GM19238 (cell line): ENCODE measurements around the gene POLH.
"Not testable (repeated sequence)": the region's sequence is repeated elsewhere in the genome, so short reads cannot be mapped to it uniquely, and the experiment has no call there.

Experiments used
- DNase-seq: peaks from one replicate; pipeline ENCODE4 v3.0.0; 2011; ENCODE audit warnings: low spot score; ENCODE audit not compliant: insufficient read length

Gene POLH

DNA sequence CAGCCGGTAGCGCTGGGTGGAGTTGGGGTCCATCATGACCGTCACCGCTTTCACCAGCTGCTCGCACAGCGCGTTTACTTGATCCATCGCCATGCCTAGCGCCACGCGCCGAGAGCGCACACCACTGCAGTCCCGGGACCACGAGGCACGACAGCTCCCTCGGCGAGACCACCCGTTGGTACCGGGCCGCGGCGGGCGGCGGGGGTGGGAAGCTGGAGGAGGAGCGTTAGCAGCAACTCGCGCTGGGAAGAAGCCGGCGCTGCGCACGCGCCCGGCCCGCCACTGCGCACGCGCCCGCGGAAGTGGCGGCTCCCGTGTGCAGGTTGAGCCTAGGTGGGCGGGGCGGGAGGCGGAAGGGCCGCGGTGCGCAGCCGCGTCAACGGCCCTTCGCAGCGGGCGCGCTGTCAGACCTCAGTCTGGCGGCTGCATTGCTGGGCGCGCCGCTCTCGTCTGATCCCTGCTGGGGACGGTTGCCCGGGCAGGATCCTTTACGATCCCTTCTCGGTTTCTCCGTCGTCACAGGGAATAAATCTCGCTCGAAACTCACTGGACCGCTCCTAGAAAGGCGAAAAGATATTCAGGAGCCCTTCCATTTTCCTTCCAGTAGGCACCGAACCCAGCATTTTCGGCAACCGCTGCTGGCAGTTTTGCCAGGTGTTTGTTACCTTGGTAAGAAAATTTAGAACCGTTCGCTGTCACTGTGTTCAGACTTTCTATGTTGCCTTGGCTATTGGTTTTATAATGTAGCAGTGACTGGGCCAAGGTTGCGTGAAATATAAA lies at the start of gene POLH, which contains the start of gene XPO5:
TSS of gene POLH (plus strand) at position 414 of the 780 bp plus-strand sequence. CDS start 6,135 bp downstream, outside the sequence.
TSS of gene XPO5 (minus strand) at position 267 of the 780 bp plus-strand sequence. CDS start at position 93, 174 bp downstream.
- peak; percentile 95 for DNase-seq

DNA sequence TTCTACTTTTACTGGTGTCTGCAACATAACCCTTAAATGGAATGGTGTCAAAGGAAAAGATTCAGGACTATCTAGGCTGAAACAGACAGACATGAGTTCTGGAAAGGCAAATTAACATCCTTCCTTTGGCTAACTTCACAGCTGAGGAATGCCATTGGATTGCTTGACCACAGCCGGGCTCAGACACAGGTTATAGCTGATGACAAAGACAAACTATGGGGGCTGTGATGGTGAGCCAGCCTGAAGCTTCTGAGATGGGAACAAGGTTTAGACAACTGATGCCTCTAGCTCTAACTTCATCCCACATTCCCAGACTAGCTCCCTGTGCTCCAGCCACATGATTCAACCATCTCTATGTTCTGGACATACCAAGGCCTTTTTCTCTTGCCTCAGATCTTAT lies 43.8 kb upstream of the POLH start:
- DNase-seq, result no peak

GRCh38 chr6:43538986-43539385 lies 37.0 kb upstream of the POLH start:
- not testable (repeated sequence) for DNase-seq

- DNase-seq, result not testable (repeated sequence)
Observed at GRCh38 chr6:43539409-43539808, 36.6 kb upstream of the POLH start.

DNA sequence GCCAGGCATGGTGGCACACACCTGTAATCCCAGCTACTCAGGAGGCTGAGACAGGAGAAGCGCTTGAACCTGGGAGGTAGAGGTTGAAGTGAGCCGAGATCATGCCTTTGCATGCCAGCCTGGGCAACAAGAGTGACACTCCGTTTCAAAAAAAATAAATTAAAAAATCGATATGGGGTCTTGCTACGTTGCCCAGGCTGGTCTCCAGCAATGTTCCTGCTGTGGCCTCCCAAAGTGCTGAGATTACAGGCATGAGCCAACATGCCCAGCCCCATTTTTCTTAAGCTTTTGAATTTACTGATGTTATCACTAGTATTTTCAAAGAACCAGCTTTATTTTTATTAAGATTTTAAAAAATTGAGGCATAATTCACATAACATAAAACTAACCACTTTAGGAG lies 35.5 kb upstream of the POLH start:
- no peak for DNase-seq

DNA sequence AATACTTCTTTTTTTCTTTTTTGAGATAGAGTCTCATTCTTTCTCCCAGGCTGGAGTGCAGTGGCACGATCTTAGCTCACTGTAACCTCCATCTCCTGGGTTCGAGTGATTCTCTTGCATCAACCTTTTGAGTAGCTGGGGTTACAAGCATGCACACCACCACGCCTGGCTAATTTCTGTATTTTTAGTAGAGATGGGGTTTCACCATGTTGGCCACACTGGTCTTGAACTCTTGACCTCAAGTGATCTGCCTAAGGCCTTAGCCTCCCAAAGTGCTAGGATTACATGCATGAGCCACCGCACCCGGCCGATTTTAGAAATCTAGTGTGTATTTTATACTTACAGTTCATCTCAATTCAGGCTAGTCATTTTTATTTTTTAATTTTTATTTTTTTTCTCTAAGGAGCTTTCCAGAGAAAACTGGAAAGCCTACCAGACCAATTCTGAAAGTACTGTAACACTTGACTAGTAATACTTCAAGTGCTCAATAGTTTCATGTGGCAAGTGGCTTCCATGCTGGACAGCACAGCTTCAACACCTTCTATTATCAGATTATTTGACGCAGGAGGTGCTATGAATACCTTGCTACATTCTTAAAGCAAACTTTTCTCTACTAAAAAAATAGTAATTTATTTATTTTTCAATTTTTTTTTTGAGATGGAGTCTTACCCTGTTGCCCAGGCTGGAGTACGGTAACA lies 34.1 kb upstream of the POLH start:
- no peak for DNase-seq

DNA sequence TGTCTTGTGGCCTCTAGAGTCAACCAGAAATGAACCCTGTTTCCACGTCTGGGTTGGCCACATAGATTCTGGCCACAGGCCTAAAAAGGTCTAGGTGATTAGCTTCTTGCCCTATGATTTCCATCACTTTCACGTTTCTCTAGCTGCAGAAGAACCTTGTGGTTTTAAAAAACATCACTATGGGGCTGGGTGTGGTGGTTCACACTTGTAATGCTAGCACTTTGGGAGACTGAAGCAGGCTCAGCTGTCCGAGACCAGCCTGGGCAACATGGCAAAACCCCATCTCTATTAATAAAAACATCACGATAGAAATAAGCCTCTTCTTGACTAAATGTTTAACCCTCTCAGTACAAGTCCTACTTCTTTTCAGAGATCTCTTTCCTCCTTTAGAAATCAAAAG lies 31.5 kb upstream of the POLH start:
- no peak for DNase-seq

DNA sequence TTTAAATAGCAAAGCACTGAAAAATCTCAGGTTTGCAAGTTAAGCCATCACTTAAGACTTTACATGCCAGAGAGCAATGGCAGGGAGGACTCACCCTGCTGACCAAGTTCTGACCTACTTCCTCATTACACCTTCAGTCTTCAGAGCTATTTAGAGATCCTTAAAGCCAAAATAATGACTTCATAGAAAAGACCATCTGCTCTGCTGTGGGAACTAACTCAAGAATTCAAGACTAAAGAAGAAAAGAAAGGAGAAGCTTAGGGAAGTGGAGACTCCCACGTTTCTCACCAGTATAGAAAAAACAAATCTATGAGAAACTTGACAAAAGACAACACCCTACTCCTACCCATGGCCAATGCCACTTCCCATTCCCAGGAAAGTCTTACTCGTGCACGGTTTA lies 28.8 kb upstream of the POLH start:
- no peak for DNase-seq

- not testable (repeated sequence) for DNase-seq
Observed at GRCh38 chr6:43557620-43558019, 18.4 kb upstream of the POLH start.

DNA sequence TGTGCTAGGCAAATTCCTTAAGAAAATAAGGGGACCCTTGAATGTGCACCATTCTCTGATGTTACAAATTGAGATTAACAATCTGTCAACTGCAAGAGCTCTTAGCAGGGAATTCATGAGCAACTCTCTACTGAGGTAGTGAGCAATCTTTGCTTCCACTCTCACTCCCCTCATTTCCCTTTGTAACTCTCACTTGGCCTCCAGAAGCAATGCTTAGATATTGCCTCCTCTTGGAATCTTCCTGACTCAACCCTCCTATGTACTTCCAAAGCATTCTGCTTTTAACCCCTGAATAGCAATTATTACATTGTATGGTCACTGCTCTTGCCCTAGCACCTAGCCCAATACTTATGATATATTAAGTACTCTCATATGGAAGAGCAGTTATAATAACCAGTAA lies 16.7 kb upstream of the POLH start:
- DNase-seq, result no peak

DNA sequence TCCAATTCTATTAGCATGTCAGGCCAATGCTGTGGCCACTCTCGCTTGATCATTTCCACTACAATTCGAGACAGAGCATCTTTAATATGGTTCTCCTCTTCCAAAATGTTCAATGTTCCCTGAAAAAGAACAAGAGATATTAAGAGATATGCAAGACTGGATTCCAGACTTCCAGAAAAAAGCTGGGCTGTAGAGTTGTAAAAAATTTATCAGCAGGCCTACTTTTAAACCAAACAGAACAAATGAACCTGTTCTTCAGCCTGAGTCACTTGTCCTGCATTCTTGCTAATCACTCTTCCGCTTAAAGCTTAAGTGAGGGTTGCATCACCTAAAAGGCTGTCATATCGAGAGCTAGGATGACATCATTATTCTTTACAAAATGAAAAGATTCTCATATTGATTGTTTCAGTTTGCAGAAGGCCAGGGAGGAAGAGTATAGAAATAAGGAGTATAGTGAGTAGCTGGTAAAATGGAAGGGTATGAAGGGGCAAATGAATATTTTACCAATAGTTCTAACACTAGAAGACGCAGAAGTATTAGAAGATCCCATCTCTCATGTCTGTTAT lies 5.0 kb upstream of the POLH start:
- DNase-seq, result no peak

DNA sequence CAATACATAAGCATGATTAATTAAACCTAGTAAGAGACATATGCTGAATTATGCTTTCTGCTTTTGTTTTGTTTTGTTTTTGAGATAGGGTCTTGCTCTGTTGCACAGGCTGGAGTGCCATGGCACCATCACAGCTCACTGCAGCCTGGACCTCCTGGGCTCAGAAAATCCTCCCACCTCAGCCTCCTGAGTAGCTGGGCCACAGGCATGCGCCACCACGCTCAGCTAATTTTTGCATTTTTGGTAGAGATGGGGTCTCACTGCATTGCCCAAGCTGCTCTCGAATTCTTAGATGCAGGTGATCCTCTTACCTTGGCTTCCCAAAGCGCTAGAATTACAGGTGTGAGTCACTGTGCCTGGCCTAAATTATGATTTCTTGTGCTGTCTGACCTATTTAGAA lies 4.0 kb upstream of the POLH start:
- DNase-seq, result no peak

DNA sequence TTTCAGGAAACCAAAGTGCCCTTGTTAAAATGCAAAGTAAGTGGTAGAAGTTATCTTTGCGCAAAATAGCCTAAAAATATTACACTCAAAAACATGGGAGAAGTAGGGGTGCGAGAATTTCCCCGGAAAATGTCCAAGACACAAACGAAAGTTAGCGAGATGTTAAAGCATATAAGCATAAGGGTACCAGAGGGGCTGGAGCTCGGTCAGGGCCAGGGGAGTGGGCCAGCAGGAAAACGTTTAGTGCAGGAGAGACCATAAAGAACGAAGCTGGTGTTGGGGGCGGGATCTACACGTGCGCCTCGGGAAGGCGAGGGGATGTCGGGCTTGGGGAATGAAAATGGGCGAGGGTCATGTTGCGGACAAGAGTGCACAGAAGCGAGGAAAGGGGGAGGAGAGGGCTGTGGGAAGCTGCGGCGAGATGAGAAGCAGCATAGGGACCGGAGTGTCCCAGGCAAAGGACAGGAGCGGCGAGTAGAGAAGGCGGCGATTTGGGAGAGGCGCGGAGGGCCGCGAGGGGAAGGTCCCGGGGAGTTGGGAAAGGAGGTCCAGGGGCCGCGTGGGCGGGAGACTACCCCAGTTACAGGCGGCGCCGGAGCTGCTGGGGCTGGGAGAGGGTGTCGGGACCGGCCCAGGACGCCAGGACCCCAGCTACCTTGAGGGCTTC lies 747 bp upstream of the POLH start:
- DNase-seq, result peak; percentile 17

GRCh38 chr6:43578748-43579147 lies 2.8 kb downstream of the POLH start:
- DNase-seq, result no peak

- DNase-seq, result no peak
Observed at GRCh38 chr6:43579171-43579570, 3.2 kb downstream of the POLH start.

GRCh38 chr6:43582911-43583310 lies 6.9 kb downstream of the POLH start:
- no peak for DNase-seq

DNA sequence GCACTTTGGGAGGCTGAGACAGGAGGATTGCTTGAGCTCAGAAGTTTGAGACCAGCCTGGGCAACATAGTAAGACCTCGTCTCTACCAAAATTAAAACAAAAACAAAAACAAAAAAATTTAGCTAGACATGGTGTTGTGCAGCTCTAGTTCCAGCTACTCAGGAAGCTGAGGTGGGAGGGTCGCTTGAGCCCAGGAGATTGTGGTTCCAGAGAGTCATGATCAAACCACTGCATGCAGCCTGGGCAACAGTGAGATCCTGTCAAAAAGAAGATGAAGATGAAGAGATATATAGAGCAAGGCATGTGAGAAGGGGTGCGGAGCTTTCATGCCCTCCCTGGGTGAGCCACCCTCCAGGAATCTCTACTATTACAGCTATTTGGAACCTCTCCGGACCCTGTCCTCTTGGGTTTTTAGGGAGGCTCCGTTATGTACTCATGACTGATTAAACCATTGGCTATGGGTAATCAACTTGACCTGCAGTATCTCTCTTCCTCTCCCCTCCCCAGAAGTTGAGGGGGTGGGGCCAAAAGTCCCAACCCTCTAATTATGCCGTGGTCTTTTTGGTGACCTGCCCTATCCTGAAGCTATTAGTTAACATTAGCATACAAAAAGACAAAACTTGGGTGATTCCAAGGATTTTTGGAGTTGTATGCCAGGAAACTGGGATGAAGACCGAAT lies 9.0 kb downstream of the POLH start:
- DNase-seq, result no peak

GRCh38 chr6:43588194-43588593 lies 12.2 kb downstream of the POLH start:
- DNase-seq, result no peak

- DNase-seq, result not testable (repeated sequence)
Observed at GRCh38 chr6:43589564-43589963, 13.6 kb downstream of the POLH start.

DNA sequence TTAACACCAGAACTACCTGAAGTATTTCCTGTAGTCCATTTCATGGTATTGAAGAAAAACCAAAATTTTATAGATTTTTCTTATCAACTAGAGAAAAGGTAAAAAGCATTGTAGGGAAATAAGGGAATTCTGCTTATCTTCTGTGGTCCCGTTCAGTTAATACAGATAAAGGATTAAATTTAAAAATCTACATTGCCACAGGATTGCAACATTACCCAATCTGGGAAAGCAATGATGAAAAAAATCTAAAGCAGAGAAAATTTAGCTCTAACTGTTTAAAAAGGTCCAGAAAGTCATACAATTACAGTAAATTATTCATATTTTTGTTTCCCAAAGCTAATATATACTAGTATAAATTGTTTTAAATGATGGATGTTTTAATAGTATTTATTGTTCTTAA lies 18.0 kb downstream of the POLH start:
- DNase-seq, result no peak

- no peak for DNase-seq
Observed at GRCh38 chr6:43600595-43600994, 24.6 kb downstream of the POLH start.
